ENCODE measurements around the gene ASB6. TPM values are rescaled to one million over a fixed set of nuclear protein-coding genes. Genes with fewer than 3 reads are reported as not detected.
"Not testable (repeated sequence)": the region's sequence is repeated elsewhere in the genome, so short reads cannot be mapped to it uniquely, and the experiment has no call there.

ASB6 gene
- total RNA-seq, 1 donor from 2014 or later, result 20.1 TPM

- ChIA-PET POLR2A (no interaction called here), CTCF (no interaction called here)
- intact Hi-C loops (cut with micrococcal nuclease), result no loop called here
- Mint-ChIP-seq H3K4me1 (peaks cover 7% of the 10 kb centered on the region), H3K36me3 (ENCODE audit: low read depth) (no peaks in the 10 kb centered on the region), H3K9me3 (no peaks in the 10 kb centered on the region), H3K4me3 (no peak overlapping the region), H3K27ac (no peak overlapping the region), H3K27me3 (peaks cover 25% of the 10 kb centered on the region)
- no peak for ATAC-seq (ENCODE audit: low read depth)
- TF ChIP-seq, protein P1, sequence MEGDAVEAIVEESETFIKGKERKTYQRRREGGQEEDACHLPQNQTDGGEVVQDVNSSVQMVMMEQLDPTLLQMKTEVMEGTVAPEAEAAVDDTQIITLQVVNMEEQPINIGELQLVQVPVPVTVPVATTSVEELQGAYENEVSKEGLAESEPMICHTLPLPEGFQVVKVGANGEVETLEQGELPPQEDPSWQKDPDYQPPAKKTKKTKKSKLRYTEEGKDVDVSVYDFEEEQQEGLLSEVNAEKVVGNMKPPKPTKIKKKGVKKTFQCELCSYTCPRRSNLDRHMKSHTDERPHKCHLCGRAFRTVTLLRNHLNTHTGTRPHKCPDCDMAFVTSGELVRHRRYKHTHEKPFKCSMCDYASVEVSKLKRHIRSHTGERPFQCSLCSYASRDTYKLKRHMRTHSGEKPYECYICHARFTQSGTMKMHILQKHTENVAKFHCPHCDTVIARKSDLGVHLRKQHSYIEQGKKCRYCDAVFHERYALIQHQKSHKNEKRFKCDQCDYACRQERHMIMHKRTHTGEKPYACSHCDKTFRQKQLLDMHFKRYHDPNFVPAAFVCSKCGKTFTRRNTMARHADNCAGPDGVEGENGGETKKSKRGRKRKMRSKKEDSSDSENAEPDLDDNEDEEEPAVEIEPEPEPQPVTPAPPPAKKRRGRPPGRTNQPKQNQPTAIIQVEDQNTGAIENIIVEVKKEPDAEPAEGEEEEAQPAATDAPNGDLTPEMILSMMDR (IDR thresholded peaks at IDR 0.05), result no peak
- no peak for DNase-seq
These were observed 24.0 kb upstream of the ASB6 start for GRCh38 chr9:129665814-129666520.

DNA sequence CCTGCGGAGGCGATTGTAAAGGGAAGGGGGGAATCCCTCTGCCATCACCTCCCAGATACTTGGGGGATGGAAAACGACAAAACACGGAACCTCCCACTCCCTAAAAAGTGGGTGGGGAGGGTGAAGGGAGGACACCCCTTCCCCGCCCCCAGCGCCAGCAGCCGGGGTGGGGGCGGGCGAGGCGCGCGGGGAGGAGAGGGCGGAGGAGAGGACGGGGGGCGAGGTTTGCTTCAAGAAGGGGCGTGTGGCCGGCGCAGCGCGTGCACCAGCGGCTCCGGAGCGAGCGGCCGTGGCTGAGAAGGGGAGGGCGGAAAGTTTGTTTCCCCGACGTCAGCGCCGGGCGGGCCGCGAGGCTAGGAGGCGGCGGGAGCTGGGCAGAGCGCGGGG lies 23.4 kb upstream of the ASB6 start, which contains the start of gene PRRX2:
PRRX2 (plus strand) TSS at position 259 of the 387 bp plus-strand sequence. CDS start 221 bp downstream, outside the sequence.
- intact Hi-C loops (cut with micrococcal nuclease), result no loop called here
- Mint-ChIP-seq H3K4me1 (peaks cover 7% of the 10 kb centered on the region), H3K9me3 (no peaks in the 10 kb centered on the region), H3K4me3 (peak within 1 kb of the TSS; percentile 71), H3K27me3 (peaks cover 23% of the 10 kb centered on the region), H3K36me3 (ENCODE audit: low read depth) (no peaks in the 10 kb centered on the region), H3K27ac (no peak within 1 kb of the TSS)
- ChIA-PET POLR2A (no interaction called here), CTCF (no interaction called here)
- DNase-seq (no peak), ATAC-seq (ENCODE audit: low read depth) (peak; percentile 47)
- TF ChIP-seq, protein P1 (IDR thresholded peaks at IDR 0.05), result no peak

DNA sequence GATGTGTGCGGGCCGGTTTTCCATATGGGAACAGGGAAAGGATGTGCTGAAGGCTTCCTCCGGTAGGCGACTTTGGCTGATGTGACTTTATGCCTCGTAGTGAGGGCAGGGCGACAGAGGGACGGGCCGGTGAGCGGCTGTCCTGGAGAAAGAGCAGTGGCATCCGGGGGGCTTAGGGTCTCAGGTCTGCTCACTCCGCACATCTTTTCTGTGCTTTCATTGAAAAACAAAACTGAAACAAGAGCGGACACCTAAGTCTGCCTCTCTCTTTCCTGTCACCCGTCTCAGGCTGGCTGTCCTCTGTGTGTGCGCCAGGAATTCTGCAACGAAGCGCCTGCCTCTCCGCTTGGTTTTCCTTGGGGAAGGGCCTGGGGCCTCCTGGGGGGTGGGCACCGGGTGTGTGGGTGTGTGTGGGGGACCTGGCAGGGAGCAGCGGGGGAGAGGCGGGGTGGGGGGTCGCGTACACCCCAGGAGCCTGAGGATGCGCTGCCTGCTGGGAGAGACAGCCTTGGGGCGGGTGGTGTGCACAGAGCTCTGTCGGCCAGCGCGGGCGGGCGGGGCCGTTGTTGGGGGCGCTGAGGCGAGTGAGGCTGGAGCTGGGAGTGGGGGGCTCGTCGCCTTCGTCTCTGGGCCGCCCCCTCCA lies 22.9 kb upstream of the ASB6 start:
- intact Hi-C loops (cut with micrococcal nuclease), result no loop called here
- ATAC-seq (ENCODE audit: low read depth), result peak; percentile 42
- Mint-ChIP-seq H3K9me3 (no peaks in the 10 kb centered on the region), H3K4me3 (peak overlapping the region; percentile 71), H3K27ac (no peak overlapping the region), H3K4me1 (peaks cover 7% of the 10 kb centered on the region), H3K27me3 (peaks cover 23% of the 10 kb centered on the region), H3K36me3 (ENCODE audit: low read depth) (no peaks in the 10 kb centered on the region)
- ChIA-PET CTCF (no interaction called here), POLR2A (no interaction called here)
- no peak for DNase-seq
- TF ChIP-seq, protein P1 (IDR thresholded peaks at IDR 0.05), result no peak

DNA sequence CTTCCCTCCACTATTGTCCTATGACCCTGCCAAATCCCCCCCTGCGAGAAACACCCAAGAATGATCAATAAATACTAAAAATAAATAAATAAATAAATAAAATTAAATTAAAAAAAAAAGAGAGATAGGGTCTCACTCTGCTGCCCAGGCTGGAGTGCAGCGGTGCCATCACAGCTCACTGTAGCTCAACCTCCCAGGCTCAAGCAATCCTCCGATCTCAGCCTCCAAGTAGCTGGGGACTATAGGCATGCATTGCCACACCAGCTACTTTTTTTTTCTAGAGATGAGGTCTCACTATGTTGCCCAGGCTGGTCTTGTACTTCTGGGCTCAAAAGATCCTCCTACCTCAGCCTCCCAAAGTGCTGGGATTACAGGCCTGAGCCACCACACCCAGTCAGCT lies 20.3 kb upstream of the ASB6 start:
- H3K4me3 Mint-ChIP-seq; H3K36me3 Mint-ChIP-seq (ENCODE audit: low read depth); DNase-seq; intact Hi-C loops (cut with micrococcal nuclease); CTCF ChIA-PET; H3K27ac Mint-ChIP-seq; ATAC-seq (ENCODE audit: low read depth); H3K9me3 Mint-ChIP-seq; H3K4me1 Mint-ChIP-seq; POLR2A ChIA-PET: not testable (repeated sequence)
- H3K27me3 Mint-ChIP-seq, result peaks cover 12% of the 10 kb centered on the region

DNA sequence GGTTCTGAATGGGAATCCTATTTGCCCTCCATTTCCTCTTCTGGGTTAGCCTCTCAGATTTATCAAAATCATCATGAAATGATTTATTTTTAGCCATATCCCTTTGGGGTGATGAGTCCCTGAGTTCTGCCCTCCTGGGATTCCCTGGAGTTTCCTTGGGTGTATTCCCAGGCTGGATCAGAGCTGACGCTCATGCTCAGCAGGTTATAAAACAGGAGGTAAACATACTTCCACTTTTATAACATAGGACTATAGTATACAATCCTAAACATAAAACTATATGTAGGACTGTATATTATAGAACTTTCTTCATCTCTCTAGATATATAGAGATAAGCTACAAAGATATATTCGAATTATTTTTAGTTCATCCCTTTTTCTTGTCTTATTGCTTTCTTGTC lies 19.1 kb upstream of the ASB6 start:
- H3K4me1 Mint-ChIP-seq, result peaks cover 7% of the 10 kb centered on the region
- no peak overlapping the region for H3K27ac Mint-ChIP-seq

More for the DNA sequence above, 19.1 kb upstream of the ASB6 start:
- ATAC-seq (ENCODE audit: low read depth) (no peak), DNase-seq (no peak)
- ChIA-PET POLR2A (no interaction called here), CTCF (no interaction called here)
- Mint-ChIP-seq H3K36me3 (ENCODE audit: low read depth) (no peaks in the 10 kb centered on the region), H3K4me3 (no peak overlapping the region), H3K27me3 (peaks cover 12% of the 10 kb centered on the region), H3K9me3 (no peaks in the 10 kb centered on the region)
- intact Hi-C loops (cut with micrococcal nuclease), result no loop called here
- TF ChIP-seq, protein P1 (IDR thresholded peaks at IDR 0.05), result no peak
